ENCODE results near the gene HEXIM1.

DNA sequence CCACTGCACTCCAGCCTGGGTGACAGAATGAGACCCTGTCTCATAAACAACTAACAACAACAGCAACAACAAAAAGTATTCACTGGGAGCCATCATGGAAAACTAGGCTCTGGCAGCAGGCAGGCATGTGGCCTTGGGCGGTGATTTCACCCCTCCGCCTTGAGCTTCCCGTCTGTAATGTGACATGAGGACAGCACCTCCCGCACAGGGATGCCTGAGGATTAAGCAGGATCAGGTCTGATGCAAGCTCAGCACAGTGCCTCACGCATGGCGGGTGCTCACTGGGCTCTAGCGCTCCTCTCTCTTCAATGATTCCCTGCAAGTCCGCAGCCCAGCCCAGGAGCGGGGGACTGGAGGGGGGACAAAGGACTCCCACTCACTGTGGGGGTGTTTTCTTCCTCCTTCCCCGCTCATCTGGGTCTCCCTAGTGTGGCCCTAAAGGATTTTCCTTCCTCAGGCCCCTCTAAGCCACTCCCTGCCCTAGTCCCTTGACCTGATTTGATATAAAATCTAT, 18.8 kb upstream of the HEXIM1 start:
- no peak for TF ChIP-seq POLR2AphosphoS5 (IDR thresholded peaks at IDR 0.05; ENCODE audit: low read depth, low read length)
- TF ChIP-seq, protein P1, sequence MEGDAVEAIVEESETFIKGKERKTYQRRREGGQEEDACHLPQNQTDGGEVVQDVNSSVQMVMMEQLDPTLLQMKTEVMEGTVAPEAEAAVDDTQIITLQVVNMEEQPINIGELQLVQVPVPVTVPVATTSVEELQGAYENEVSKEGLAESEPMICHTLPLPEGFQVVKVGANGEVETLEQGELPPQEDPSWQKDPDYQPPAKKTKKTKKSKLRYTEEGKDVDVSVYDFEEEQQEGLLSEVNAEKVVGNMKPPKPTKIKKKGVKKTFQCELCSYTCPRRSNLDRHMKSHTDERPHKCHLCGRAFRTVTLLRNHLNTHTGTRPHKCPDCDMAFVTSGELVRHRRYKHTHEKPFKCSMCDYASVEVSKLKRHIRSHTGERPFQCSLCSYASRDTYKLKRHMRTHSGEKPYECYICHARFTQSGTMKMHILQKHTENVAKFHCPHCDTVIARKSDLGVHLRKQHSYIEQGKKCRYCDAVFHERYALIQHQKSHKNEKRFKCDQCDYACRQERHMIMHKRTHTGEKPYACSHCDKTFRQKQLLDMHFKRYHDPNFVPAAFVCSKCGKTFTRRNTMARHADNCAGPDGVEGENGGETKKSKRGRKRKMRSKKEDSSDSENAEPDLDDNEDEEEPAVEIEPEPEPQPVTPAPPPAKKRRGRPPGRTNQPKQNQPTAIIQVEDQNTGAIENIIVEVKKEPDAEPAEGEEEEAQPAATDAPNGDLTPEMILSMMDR (IDR thresholded peaks at IDR 0.05): no peak
- TF ChIP-seq REST (IDR thresholded peaks at IDR 0.05; ENCODE audit: insufficient read depth in 1 of 2, low read depth in 2 of 2, low read length in 1 of 2): no peak
- no peak for TF ChIP-seq TCF7L2 (IDR thresholded peaks at IDR 0.05; ENCODE audit: low read depth, low read length)

Measured in Panc1 (cell line).